WTC11 (cell line): Measurements from ENCODE around the gene PSAT1. TPM values are rescaled to one million over a fixed set of nuclear protein-coding genes. Genes with fewer than 3 reads are reported as not detected.

ENCODE experiments used
- ATAC-seq: fragments of 200-7000 bp; cut with Tn5 transposase; 2 replicates; pipeline ENCODE4 v1.10.0; 2021; ENCODE audit warnings: mild to moderate bottlenecking, moderate library complexity
- CTCF ChIA-PET: fragments of 300-600 bp; sonication (Branson Sonifier 250); formaldehyde crosslinking; loops from one replicate; lab custom pipeline; 2021; ENCODE audit warnings: antibody characterized with exemption; lab: Charles Lee
- POLR2A ChIA-PET: fragments of 350-600 bp; sonication (Branson Sonifier 250); formaldehyde crosslinking; loops from one replicate; lab custom pipeline; 2021; ENCODE audit warnings: antibody characterized with exemption; lab: Charles Lee
- DNase-seq: peaks from one replicate; pipeline ENCODE4 v3.0.0; 2021; ENCODE audit warnings: low spot score
- H3K27ac Mint-ChIP-seq: 2 replicates; pipeline ENCODE4 v1.8.0; 2021; ENCODE audit warnings: mixed read lengths
- H3K27me3 Mint-ChIP-seq: 2 replicates; pipeline ENCODE4 v1.8.0; 2021; ENCODE audit warnings: low read depth, mild to moderate bottlenecking, moderate library complexity, mixed read lengths
- H3K36me3 Mint-ChIP-seq: 2 replicates; pipeline ENCODE4 v1.8.0; 2021; ENCODE audit warnings: mixed read lengths
- H3K4me1 Mint-ChIP-seq: 2 replicates; pipeline ENCODE4 v1.8.0; 2022; ENCODE audit warnings: mixed read lengths
- H3K4me3 Mint-ChIP-seq: 2 replicates; pipeline ENCODE4 v1.8.0; 2021; ENCODE audit warnings: mild to moderate bottlenecking, moderate library complexity, mixed read lengths
- H3K9me3 Mint-ChIP-seq: 2 replicates; pipeline ENCODE4 v1.8.0; 2021; ENCODE audit warnings: mixed read lengths
- ATF3 ChIP-seq: sonication (generic); formaldehyde crosslinking; conservative IDR thresholded peaks from 2 replicates; pipeline ENCODE4 v1.8.1; 2022; ENCODE audit warnings: mild to moderate bottlenecking, missing genetic modification reagents
- CREB1 ChIP-seq: sonication (generic); formaldehyde crosslinking; IDR thresholded peaks from 2 replicates; pipeline ENCODE4 v1.8.0; 2023; ENCODE audit warnings: mild to moderate bottlenecking, missing genetic modification reagents
- CREM ChIP-seq: sonication (generic); formaldehyde crosslinking; IDR thresholded peaks from 2 replicates; pipeline ENCODE4 v1.8.1; 2022; ENCODE audit warnings: mild to moderate bottlenecking, missing genetic modification reagents, moderate library complexity
- ELF4 ChIP-seq: sonication (generic); formaldehyde crosslinking; IDR thresholded peaks from 2 replicates; pipeline ENCODE4 v1.8.1; 2022; ENCODE audit warnings: low read depth, mild to moderate bottlenecking, moderate library complexity, missing genetic modification reagents
- FOXP1 ChIP-seq: sonication (generic); formaldehyde crosslinking; IDR thresholded peaks from 2 replicates; pipeline ENCODE4 v1.8.0; 2022; ENCODE audit warnings: missing genetic modification reagents, mild to moderate bottlenecking, moderate library complexity, borderline replicate concordance
- FOXP4 ChIP-seq: sonication (generic); formaldehyde crosslinking; IDR thresholded peaks from 2 replicates; pipeline ENCODE4 v1.8.0; 2022; ENCODE audit warnings: mild to moderate bottlenecking, missing genetic modification reagents
- GRHL2 ChIP-seq: fragments of 250-450 bp; sonication (Bioruptor Pico); IDR thresholded peaks from 2 replicates; pipeline ENCODE4 v1.8.0; 2022; ENCODE audit warnings: mild to moderate bottlenecking, moderate library complexity; ENCODE audit not compliant: insufficient replicate concordance, severe bottlenecking
- JAZF1 ChIP-seq: fragments of 250-450 bp; sonication (Bioruptor Pico); IDR thresholded peaks from 2 replicates; pipeline ENCODE4 v1.9.0; 2021; ENCODE audit warnings: moderate library complexity, mild to moderate bottlenecking, inconsistent platforms
- MAX ChIP-seq: sonication (generic); formaldehyde crosslinking; IDR thresholded peaks from 2 replicates; pipeline ENCODE4 v1.8.0; 2022; ENCODE audit warnings: mild to moderate bottlenecking, missing genetic modification reagents
- MXD4 ChIP-seq: fragments of 250-450 bp; sonication (Bioruptor Pico); IDR thresholded peaks from 2 replicates; pipeline ENCODE4 v1.8.0; 2021; ENCODE audit warnings: mild to moderate bottlenecking, moderate library complexity, borderline replicate concordance
- MYBL2 ChIP-seq: sonication (generic); formaldehyde crosslinking; IDR thresholded peaks from 2 replicates; pipeline ENCODE4 v1.8.1; 2023; ENCODE audit warnings: mild to moderate bottlenecking, moderate library complexity, missing genetic modification reagents
- NFATC4 ChIP-seq: fragments of 250-450 bp; sonication (Bioruptor Pico); IDR thresholded peaks from 2 replicates; pipeline ENCODE4 v1.9.0; 2021; ENCODE audit warnings: mild to moderate bottlenecking
- OVOL2 ChIP-seq: fragments of 250-450 bp; sonication (Bioruptor Pico); IDR thresholded peaks from 2 replicates; pipeline ENCODE4 v1.9.0; 2021; ENCODE audit warnings: mild to moderate bottlenecking, borderline replicate concordance
- RORB ChIP-seq: fragments of 250-450 bp; sonication (Bioruptor Pico); IDR thresholded peaks from 2 replicates; pipeline ENCODE4 v1.9.0; 2021; ENCODE audit warnings: mild to moderate bottlenecking
- SOX15 ChIP-seq: fragments of 250-450 bp; sonication (Bioruptor Pico); IDR thresholded peaks from 2 replicates; pipeline ENCODE4 v1.9.0; 2021; ENCODE audit warnings: mild to moderate bottlenecking
- STAT6 ChIP-seq: sonication (generic); formaldehyde crosslinking; conservative IDR thresholded peaks from 2 replicates; pipeline ENCODE4 v1.8.1; 2023; ENCODE audit warnings: mild to moderate bottlenecking, low read depth, missing genetic modification reagents, moderate library complexity
- ZMAT4 ChIP-seq: fragments of 250-450 bp; sonication (Bioruptor Pico); IDR thresholded peaks from 2 replicates; pipeline ENCODE4 v1.9.0; 2021; ENCODE audit warnings: mild to moderate bottlenecking
- ZNF121 ChIP-seq: sonication (generic); formaldehyde crosslinking; IDR thresholded peaks from 2 replicates; pipeline ENCODE4 v1.8.0; 2023; ENCODE audit warnings: missing genetic modification reagents
- ZNF425 ChIP-seq: fragments of 250-450 bp; sonication (Bioruptor Pico); conservative IDR thresholded peaks from 2 replicates; pipeline ENCODE4 v1.9.0; 2021; ENCODE audit warnings: mild to moderate bottlenecking
- total RNA-seq: library from RNA; stranded (reverse); gene quantifications from 3 replicates; pipeline ENCODE4 v1.2.3, GENCODE V29; 2021
- TF ChIP-seq, protein P1 (sequence below): sonication (generic); formaldehyde crosslinking; IDR thresholded peaks from 2 replicates; pipeline ENCODE4 v1.8.1; 2023; ENCODE audit warnings: mild to moderate bottlenecking, missing genetic modification reagents

PSAT1 gene
- total RNA-seq, 1 experiment from 2014 or later, result 240 TPM

GRCh38 chr9:78348848-78349247, 51.9 kb downstream of the PSAT1 start (continued):
- no peak for TF ChIP-seq FOXP4 (CRISPR knock-in tag)

- Mint-ChIP-seq H3K36me3 (no peaks in the 10 kb centered on the region), H3K4me1 (peaks cover 2% of the 10 kb centered on the region; the same call in 1 of the 2 replicates), H3K4me3 (no peak overlapping the region), H3K27me3 (no peaks in the 10 kb centered on the region), H3K9me3 (no peaks in the 10 kb centered on the region), H3K27ac (no peak overlapping the region)
- POLR2A ChIA-PET, result no interaction called here
- TF ChIP-seq, protein P1, sequence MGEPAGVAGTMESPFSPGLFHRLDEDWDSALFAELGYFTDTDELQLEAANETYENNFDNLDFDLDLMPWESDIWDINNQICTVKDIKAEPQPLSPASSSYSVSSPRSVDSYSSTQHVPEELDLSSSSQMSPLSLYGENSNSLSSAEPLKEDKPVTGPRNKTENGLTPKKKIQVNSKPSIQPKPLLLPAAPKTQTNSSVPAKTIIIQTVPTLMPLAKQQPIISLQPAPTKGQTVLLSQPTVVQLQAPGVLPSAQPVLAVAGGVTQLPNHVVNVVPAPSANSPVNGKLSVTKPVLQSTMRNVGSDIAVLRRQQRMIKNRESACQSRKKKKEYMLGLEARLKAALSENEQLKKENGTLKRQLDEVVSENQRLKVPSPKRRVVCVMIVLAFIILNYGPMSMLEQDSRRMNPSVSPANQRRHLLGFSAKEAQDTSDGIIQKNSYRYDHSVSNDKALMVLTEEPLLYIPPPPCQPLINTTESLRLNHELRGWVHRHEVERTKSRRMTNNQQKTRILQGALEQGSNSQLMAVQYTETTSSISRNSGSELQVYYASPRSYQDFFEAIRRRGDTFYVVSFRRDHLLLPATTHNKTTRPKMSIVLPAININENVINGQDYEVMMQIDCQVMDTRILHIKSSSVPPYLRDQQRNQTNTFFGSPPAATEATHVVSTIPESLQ (CRISPR knock-in tag), result no peak
- TF ChIP-seq MAX (CRISPR knock-in tag) (no peak), OVOL2 (CRISPR knock-in tag) (no peak), MXD4 (CRISPR knock-in tag) (no peak), ATF3 (CRISPR knock-in tag) (no peak), ELF4 (no peak), ZMAT4 (CRISPR knock-in tag) (no peak), SOX15 (CRISPR knock-in tag) (no peak), FOXP1 (CRISPR knock-in tag) (no peak), ZNF425 (CRISPR knock-in tag) (no peak)
- ATAC-seq (no peak), DNase-seq (no peak)
- CTCF ChIA-PET, result no interaction called here
These were observed 54.9 kb downstream of the PSAT1 start for GRCh38 chr9:78351816-78352215.

DNA sequence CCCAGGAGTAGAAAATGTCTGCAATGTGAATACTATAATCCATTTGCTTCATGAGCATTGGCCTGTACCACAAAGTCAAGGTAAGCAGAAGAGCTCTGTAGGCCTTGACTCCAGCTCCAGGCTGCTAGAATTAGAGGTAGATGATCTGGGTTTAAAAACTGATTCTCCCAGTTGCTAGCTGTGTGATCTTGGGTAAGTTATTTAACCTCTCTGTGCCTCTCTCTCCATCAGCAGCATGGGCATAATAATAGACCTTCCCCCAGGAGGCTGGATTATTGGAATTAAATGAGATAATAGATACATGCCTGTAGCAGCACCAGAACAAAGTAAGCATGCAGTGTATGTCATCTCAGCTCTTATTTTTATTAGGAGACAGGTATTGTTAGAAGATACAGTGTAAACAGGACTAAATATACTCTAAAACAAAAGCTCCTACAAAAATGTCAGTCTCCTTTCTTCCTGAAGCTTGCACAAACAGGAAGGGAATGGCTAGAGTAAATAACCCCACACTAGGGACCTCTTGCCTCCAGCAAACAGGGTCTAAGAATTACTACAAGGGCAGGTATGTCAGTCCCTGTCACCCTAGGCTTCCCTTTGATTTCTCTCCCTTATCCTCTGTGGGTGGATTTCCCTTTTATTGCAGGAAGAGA, 57.5 kb downstream of the PSAT1 start:
- peaks cover 2% of the 10 kb centered on the region; the same call in 1 of the 2 replicates for H3K4me1 Mint-ChIP-seq
- no peaks in the 10 kb centered on the region for H3K36me3 Mint-ChIP-seq
- H3K27ac Mint-ChIP-seq, result no peak overlapping the region
- ATAC-seq (no peak), DNase-seq (no peak)
- H3K9me3 Mint-ChIP-seq, result no peaks in the 10 kb centered on the region
- H3K4me3 Mint-ChIP-seq, result no peak overlapping the region
- ChIA-PET CTCF (interaction anchor here (0.8 to 1.2 kb wide), 2 partner anchors 14 to 224 kb away, joined by 3 read pairs; no protein-coding TSS in a partner anchor), POLR2A (interaction anchor here (0.5 kb wide), 1 partner anchor 941 kb away, joined by 3 read pairs; no protein-coding TSS in a partner anchor)
- H3K27me3 Mint-ChIP-seq, result no peaks in the 10 kb centered on the region
- no peak for TF ChIP-seq ZNF121 (CRISPR knock-in tag)
- no peak for TF ChIP-seq CREM (CRISPR knock-in tag)
- no peak for TF ChIP-seq MAX (CRISPR knock-in tag)
- TF ChIP-seq CREB1 (CRISPR knock-in tag), result no peak
- no peak for TF ChIP-seq SOX15 (CRISPR knock-in tag)
- TF ChIP-seq GRHL2, result no peak
- no peak for TF ChIP-seq RORB (CRISPR knock-in tag)
- no peak for TF ChIP-seq JAZF1 (CRISPR knock-in tag)
- no peak for TF ChIP-seq STAT6 (CRISPR knock-in tag)
- TF ChIP-seq ZMAT4 (CRISPR knock-in tag), result no peak
- no peak for TF ChIP-seq MYBL2 (CRISPR knock-in tag)
- no peak for TF ChIP-seq NFATC4 (CRISPR knock-in tag)
